Measurements from ENCODE around the gene ZNF695. TPM values are rescaled to one million over a fixed set of nuclear protein-coding genes. Genes with fewer than 3 reads are reported as not detected.

Gene ZNF695
- total RNA-seq (2014; rRNA removed) = 14.7 and 15.8 TPM in 2 replicates
- Bru-seq, nascent RNA = percentile 68 among the genes with signal in this experiment
- BruChase-seq, experiment 1, labeled RNA remaining after a 6-hour chase = percentile 74 among the genes with signal in this experiment
- percentile 59 among the genes with signal in this experiment for BruChase-seq, experiment 2, labeled RNA remaining after a 2-hour chase
- long read RNA-seq, partial matches to known transcripts = 3 of 3 reads
- long read RNA-seq, other reads (novel, unspliced or antisense) = 0 of 3 reads

- Histone ChIP-seq H3K36me3 (ENCODE audit: low read depth, low read length) (peaks cover 34% of the 10 kb centered on the region), H3K4me3 (ENCODE audit: low read length) (peak within 1 kb of the TSS; percentile 96), H3F3A (ENCODE audit: low read length, unreplicated experiment) (no peaks in the 10 kb centered on the region), H2AFZ (ENCODE audit: low read length) (peak within 1 kb of the TSS; percentile 86), H3K9me2 (replicated peaks; ENCODE audit: low read length) (no peaks in the 10 kb centered on the region), H3K27me3 (ENCODE audit: low read length) (no peaks in the 10 kb centered on the region), H3K79me2 (ENCODE audit: low read length) (peaks cover 51% of the 10 kb centered on the region), H3K9ac (ENCODE audit: low read length) (peak within 1 kb of the TSS; percentile 86), H3K4me1 (ENCODE audit: insufficient read depth, low read length) (peaks cover 5% of the 10 kb centered on the region), H3K9me3 (ENCODE audit: low read length) (peaks cover 27% of the 10 kb centered on the region), H3K27ac (ENCODE audit: low read length) (peak within 1 kb of the TSS; percentile 27), H3K4me2 (ENCODE audit: low read length) (peak within 1 kb of the TSS; percentile 84), H4K20me1 (ENCODE audit: low read length) (no peaks in the 10 kb centered on the region)
- ATAC-seq = peak; percentile 99
- CTCF ChIA-PET = no interaction called here
- BruUV-seq (replicated peaks) = no TSS peak
- peak; percentile 100 for DNase-seq
- intact Hi-C loops (cut with micrococcal nuclease) = loop anchor here (1.0 to 2.0 kb wide), 2 partner anchors 71 to 97 kb away; partner anchors contain the start of genes ZNF669 and ZNF670
- TF ChIP-seq CTCF (conservative IDR thresholded peaks at IDR 0.05; ENCODE audit: low read depth, low read length) = no peak
- TF ChIP-seq EZH2 (IDR thresholded peaks at IDR 0.05; ENCODE audit: low read length, unreplicated experiment) = no peak
- no peak for TF ChIP-seq EZH2phosphoT487 (IDR thresholded peaks at IDR 0.05; ENCODE audit: borderline replicate concordance, low read length)
- POLR2A ChIA-PET (ENCODE audit: unreplicated experiment) = no interaction called here
Observed at GRCh38 chr1:247007511-247008405, at the start of gene ZNF695. Gene ZNF695 (minus strand): TSS chr1:247008057. CDS start chr1:247007908, 149 bp downstream.

- H3K27me3 ChIP-seq (ENCODE audit: low read length) = no peaks in the 10 kb centered on the region
- peaks cover 79% of the 10 kb centered on the region for H3K9me3 ChIP-seq (ENCODE audit: low read length)
- TF ChIP-seq EZH2phosphoT487 (IDR thresholded peaks at IDR 0.05; ENCODE audit: borderline replicate concordance, low read length) (no peak), EZH2 (IDR thresholded peaks at IDR 0.05; ENCODE audit: low read length, unreplicated experiment) (no peak), CTCF (conservative IDR thresholded peaks at IDR 0.05; ENCODE audit: low read depth, low read length) (no peak)
- peaks cover 65% of the 10 kb centered on the region for H3K79me2 ChIP-seq (ENCODE audit: low read length)
- ChIA-PET POLR2A (ENCODE audit: unreplicated experiment) (no interaction called here), CTCF (no interaction called here)
- H3K27ac ChIP-seq (ENCODE audit: low read length) = no peak overlapping the region
- H3K4me3 ChIP-seq (ENCODE audit: low read length) = no peak overlapping the region
- H2AFZ ChIP-seq (ENCODE audit: low read length) = no peak overlapping the region
- BruUV-seq (replicated peaks) = no TSS peak
- H4K20me1 ChIP-seq (ENCODE audit: low read length) = no peaks in the 10 kb centered on the region
- H3K36me3 ChIP-seq (ENCODE audit: low read depth, low read length) = peaks cover 63% of the 10 kb centered on the region
- DNase-seq = no peak
- H3K4me2 ChIP-seq (ENCODE audit: low read length) = no peak overlapping the region
- intact Hi-C loops (cut with micrococcal nuclease) = no loop called here
- no peak overlapping the region for H3K9ac ChIP-seq (ENCODE audit: low read length)
- H3K9me2 ChIP-seq (replicated peaks; ENCODE audit: low read length) = no peaks in the 10 kb centered on the region
- H3F3A ChIP-seq (ENCODE audit: low read length, unreplicated experiment) = no peaks in the 10 kb centered on the region
- H3K4me1 ChIP-seq (ENCODE audit: insufficient read depth, low read length) = no peaks in the 10 kb centered on the region
- no peak for ATAC-seq
Observed at GRCh38 chr1:247056071-247056470, 48.2 kb upstream of the ZNF695 start.

Data from PC-3 (cell line).